ENCODE results near the gene MAVS.

GRCh38 chr20:3803289-3803688 lies 43.3 kb upstream of the MAVS start:
- no peak for TF ChIP-seq CTCF (conservative IDR thresholded peaks at IDR 0.05 in 1 of 2, IDR thresholded peaks at IDR 0.05 in 1 of 2; ENCODE audit: low read depth in 1 of 2, low read length in 2 of 2)
- no peak for TF ChIP-seq EZH2 (IDR thresholded peaks at IDR 0.05; ENCODE audit: low read length, missing control alignments)

Measured in fibroblast of lung (primary cell).